Measurements from ENCODE around the gene TPO.

DNA sequence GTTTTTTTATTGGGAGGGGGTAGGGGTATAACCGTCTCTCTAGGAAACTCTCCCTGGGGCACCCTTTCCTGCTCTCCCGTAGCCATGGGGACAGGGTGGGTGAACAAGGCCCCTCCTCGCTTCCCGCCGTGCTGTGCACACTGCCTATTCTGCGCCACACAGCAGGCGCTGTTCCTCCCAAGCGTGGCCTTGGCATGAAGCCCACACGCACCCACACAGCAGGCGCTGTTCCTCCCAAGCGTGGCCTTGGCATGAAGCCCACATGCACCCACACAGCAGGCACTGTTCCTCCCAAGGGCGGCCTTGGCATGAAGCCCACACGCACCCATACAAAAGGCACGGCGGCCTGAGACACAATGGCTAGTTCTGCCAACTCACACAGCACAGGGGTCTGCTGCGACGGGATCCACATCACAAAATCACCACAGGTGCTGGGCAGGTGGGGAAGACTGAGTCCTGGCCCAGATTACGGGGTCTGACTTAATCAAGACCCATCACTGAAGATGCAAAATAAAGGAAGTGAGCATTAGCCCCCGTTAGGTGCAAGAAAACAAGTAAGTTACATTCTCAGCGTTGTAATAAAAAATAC is 46.6 kb upstream of the TPO start:
- TF ChIP-seq, protein P1, sequence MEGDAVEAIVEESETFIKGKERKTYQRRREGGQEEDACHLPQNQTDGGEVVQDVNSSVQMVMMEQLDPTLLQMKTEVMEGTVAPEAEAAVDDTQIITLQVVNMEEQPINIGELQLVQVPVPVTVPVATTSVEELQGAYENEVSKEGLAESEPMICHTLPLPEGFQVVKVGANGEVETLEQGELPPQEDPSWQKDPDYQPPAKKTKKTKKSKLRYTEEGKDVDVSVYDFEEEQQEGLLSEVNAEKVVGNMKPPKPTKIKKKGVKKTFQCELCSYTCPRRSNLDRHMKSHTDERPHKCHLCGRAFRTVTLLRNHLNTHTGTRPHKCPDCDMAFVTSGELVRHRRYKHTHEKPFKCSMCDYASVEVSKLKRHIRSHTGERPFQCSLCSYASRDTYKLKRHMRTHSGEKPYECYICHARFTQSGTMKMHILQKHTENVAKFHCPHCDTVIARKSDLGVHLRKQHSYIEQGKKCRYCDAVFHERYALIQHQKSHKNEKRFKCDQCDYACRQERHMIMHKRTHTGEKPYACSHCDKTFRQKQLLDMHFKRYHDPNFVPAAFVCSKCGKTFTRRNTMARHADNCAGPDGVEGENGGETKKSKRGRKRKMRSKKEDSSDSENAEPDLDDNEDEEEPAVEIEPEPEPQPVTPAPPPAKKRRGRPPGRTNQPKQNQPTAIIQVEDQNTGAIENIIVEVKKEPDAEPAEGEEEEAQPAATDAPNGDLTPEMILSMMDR (conservative IDR thresholded peaks at IDR 0.05) = no peak
- no peak for TF ChIP-seq EZH2 (IDR thresholded peaks at IDR 0.05; ENCODE audit: low read depth)
